ENCODE results near the gene PSTK. TPM values are rescaled to one million over a fixed set of nuclear protein-coding genes. Genes with fewer than 3 reads are reported as not detected.

Gene PSTK
- total RNA-seq, 1 donor from 2014 or later: not detected

DNA sequence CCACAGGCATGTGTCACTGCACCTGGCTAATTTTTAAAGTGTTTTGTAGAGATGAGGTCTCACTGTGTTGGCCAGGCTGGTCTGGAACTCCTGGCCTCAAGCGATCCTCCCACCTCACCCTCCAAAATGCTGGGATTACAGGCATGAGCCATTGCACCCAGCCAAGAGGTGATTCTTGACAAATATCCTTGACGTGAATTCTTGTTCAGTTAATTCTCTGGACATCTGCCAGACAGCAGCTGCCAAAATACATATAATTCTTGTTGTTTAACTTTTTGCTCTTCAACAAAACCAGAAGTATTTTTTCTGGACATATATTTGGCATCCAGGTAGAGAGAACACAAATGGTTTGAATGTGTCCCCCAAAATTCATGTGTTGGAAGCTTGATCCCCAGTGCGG lies 31.8 kb downstream of the PSTK start:
- Histone ChIP-seq H3K4me3 (no peak overlapping the region), H3K36me3 (no peaks in the 10 kb centered on the region), H3K9me3 (no peaks in the 10 kb centered on the region), H3K4me1 (peaks cover 3 to 10% of the 10 kb centered on the region in 2 donors), H3K27me3 (no peaks in the 10 kb centered on the region), H3K27ac (no peak overlapping the region)
- DNase-seq (ENCODE audit: low spot score in 2 of 2): no peak
- intact Hi-C loops (cut with DNase I): no loop called here
- TF ChIP-seq, protein P1, sequence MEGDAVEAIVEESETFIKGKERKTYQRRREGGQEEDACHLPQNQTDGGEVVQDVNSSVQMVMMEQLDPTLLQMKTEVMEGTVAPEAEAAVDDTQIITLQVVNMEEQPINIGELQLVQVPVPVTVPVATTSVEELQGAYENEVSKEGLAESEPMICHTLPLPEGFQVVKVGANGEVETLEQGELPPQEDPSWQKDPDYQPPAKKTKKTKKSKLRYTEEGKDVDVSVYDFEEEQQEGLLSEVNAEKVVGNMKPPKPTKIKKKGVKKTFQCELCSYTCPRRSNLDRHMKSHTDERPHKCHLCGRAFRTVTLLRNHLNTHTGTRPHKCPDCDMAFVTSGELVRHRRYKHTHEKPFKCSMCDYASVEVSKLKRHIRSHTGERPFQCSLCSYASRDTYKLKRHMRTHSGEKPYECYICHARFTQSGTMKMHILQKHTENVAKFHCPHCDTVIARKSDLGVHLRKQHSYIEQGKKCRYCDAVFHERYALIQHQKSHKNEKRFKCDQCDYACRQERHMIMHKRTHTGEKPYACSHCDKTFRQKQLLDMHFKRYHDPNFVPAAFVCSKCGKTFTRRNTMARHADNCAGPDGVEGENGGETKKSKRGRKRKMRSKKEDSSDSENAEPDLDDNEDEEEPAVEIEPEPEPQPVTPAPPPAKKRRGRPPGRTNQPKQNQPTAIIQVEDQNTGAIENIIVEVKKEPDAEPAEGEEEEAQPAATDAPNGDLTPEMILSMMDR (IDR thresholded peaks at IDR 0.05): no peak

DNA sequence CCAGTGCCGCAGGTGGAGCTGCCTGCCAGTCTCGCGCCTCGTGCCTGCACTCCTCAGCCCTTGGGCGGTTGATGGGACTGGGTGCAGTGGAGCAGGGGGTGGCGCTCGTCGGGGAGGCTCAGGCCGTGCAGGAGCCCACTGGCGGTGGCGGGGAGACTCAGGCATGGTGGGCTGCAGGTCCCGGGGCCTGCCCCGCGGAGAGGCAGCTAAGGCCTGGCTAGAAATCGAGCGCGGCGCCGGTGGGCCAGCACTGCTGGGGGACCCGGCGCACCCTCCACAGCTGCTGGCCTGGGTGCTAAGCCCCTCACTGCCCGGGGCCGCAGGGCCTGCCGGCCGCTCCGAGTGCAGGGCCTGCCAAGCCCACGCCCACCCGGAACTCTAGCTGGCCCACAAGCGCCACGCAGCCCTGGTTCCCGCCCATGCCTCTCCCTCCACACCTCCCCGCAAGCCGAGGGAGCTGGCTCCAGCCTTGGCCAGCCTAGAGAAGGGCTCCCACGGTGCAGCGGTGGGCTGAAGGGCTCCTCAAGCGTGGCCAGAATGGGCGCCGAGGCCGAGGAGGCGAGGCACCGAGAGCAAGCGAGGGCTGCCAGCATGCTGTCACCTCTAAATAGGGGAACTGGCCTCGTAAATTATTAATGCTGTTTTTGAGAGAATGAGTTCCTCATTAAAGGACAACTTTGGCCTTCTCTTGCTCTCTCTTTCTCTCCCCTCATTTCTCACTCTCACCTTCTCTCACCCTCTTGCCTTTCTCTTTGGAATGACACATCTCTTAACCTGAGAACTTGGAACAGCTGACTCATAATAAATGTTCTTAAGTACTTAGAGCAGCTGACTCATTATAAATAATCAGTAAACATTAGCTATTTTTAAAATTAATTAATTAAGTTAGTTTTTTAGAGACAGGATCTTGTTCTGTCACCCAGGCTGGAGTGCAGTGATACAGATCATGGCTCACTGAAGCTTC lies 33.5 kb downstream of the PSTK start:
- TF ChIP-seq, protein P1 (IDR thresholded peaks at IDR 0.05): no peak
- intact Hi-C loops (cut with DNase I): no loop called here
- DNase-seq (ENCODE audit: low spot score in 2 of 2): no peak
- Histone ChIP-seq H3K4me3 (no peak overlapping the region), H3K4me1 (peaks cover 0 to 6% of the 10 kb centered on the region in 2 donors), H3K27me3 (no peaks in the 10 kb centered on the region), H3K27ac (no peak overlapping the region), H3K9me3 (no peaks in the 10 kb centered on the region), H3K36me3 (no peaks in the 10 kb centered on the region)

DNA sequence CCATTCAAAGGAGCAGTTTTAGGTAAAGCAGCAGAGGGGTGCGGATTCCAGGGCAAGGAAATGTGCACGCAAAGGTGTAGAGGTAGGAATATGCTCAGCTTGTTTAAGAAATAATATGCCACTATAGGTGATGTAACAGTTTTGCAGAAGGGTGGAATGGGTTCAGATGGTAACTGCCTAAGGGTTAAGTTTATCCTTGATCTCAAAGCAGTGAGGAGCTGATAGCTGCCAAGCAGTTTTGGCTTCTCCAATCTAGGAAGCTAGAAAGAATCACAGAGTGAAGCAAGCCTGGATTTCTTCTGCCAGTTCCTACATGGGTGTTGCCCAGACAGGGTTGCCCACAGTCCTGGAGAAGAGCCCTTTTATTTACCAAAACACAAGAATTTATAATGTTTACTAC lies 34.6 kb downstream of the PSTK start:
- no peak overlapping the region for H3K4me3 ChIP-seq
- H3K9me3 ChIP-seq: no peaks in the 10 kb centered on the region
- no peak overlapping the region for H3K27ac ChIP-seq
- TF ChIP-seq, protein P1 (IDR thresholded peaks at IDR 0.05): no peak
- no peaks in the 10 kb centered on the region for H3K36me3 ChIP-seq
- no peak for DNase-seq (ENCODE audit: low spot score in 2 of 2)
- peaks cover 0 to 2% of the 10 kb centered on the region in 2 donors for H3K4me1 ChIP-seq
- no peaks in the 10 kb centered on the region for H3K27me3 ChIP-seq
- intact Hi-C loops (cut with DNase I): no loop called here

DNA sequence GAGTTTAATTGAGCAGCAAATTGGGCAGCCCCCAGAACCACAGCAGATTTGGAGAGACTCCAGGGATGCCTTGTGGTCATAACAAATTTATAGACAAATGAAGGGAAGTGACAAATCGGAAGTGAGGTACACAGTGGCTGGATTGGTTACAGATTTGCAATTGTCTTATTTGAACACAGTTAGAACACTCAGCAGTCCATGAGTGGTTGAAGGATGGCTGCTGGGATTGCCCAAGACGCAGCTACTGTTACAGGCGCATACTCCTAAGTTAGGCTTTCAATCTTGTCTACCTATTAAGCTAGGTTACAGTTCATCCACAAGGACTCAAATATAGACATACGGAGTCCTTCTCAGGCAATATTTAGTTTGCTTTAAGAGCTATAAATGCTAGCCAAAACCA lies 36.0 kb downstream of the PSTK start:
- intact Hi-C loops (cut with DNase I): no loop called here

DNA sequence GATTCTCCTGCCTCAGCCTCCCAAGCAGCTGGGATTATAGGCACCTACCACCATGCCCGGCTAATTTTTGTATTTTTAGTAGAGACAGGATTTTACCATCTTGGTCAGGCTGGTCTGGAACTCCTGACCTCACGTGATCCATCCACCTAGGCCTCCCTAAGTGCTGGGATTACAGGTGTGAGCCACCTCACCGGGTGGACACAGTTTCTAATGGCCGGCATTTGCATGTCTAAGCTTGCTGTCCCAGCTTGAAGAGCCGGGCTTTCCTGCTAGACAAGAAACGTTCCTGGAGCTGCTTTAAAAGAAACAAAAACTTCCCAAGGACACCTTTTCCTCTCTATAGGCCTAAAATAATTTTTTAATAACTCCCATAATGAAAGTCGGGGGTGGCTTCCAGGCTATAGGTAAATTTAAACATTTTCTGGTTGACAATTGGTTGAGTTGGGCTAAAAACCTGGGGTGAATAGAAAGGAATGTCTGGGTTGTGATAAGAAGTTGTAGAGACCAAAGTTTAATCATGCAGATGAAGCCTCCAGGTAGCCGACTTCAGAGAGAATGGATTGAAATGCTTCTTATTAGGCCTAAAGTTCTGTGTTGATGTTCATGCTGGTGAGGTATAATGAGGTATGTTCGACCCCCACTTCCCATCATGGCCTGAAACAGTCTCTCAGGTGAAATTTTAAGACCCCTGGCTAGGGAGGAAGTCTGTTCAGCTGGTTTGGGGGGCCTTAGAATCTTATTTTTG lies 37.4 kb downstream of the PSTK start:
- Histone ChIP-seq H3K4me3 (no peak overlapping the region), H3K36me3 (no peaks in the 10 kb centered on the region), H3K4me1 (no peaks in the 10 kb centered on the region), H3K27ac (no peak overlapping the region), H3K9me3 (no peaks in the 10 kb centered on the region), H3K27me3 (no peaks in the 10 kb centered on the region)
- TF ChIP-seq, protein P1 (IDR thresholded peaks at IDR 0.05): no peak
- DNase-seq (ENCODE audit: low spot score in 2 of 2): no peak
- intact Hi-C loops (cut with DNase I): no loop called here

More for the DNA sequence above, 36.0 kb downstream of the PSTK start:
- Histone ChIP-seq H3K4me3 (no peak overlapping the region), H3K9me3 (no peaks in the 10 kb centered on the region), H3K27me3 (no peaks in the 10 kb centered on the region), H3K4me1 (no peaks in the 10 kb centered on the region), H3K36me3 (no peaks in the 10 kb centered on the region), H3K27ac (no peak overlapping the region)
- no peak for DNase-seq (ENCODE audit: low spot score in 2 of 2)
- TF ChIP-seq, protein P1 (IDR thresholded peaks at IDR 0.05): no peak

Measured in ascending aorta (tissue), 2 donors.